BE2C (cell line): Measurements from ENCODE around the gene LOXHD1.

ENCODE experiments used
- DNase-seq: peaks from one replicate; pipeline ENCODE4 v3.0.0-alpha.2; 2020
- H3K27me3 ChIP-seq: fragments of 250-450 bp; sonication (Bioruptor Pico); 2 replicates; pipeline ENCODE4 v1.5.1; 2020; ENCODE audit warnings: mild to moderate bottlenecking
- H3K36me3 ChIP-seq: fragments of 250-450 bp; sonication (Bioruptor Pico); 2 replicates; pipeline ENCODE4 v1.5.1; 2020; ENCODE audit warnings: mild to moderate bottlenecking
- H3K4me1 ChIP-seq: fragments of 250-450 bp; sonication (Bioruptor Pico); 2 replicates; pipeline ENCODE4 v1.5.1; 2020
- H3K4me3 ChIP-seq: 2 replicates; pipeline ENCODE4 v1.5.1; 2011; ENCODE audit warnings: low read depth, low read length
- H3K9me3 ChIP-seq: fragments of 250-450 bp; sonication (Bioruptor Pico); 2 replicates; pipeline ENCODE4 v1.5.1; 2020
- CTCF ChIP-seq: IDR thresholded peaks from 2 replicates; pipeline ENCODE4 v1.5.1; 2012; ENCODE audit warnings: mild to moderate bottlenecking, low read depth, low read length

Gene LOXHD1

GRCh38 chr18:46621111-46621766 lies 35.8 kb downstream of the LOXHD1 start:
- Histone ChIP-seq H3K4me1 (no peaks in the 10 kb centered on the region), H3K9me3 (no peaks in the 10 kb centered on the region), H3K4me3 (no peak overlapping the region), H3K36me3 (no peaks in the 10 kb centered on the region), H3K27me3 (no peaks in the 10 kb centered on the region)
- DNase-seq: no peak
- TF ChIP-seq CTCF: no peak

- H3K4me1 ChIP-seq: no peaks in the 10 kb centered on the region
- TF ChIP-seq CTCF: no peak
Measured at GRCh38 chr18:46619559-46619958, 37.5 kb downstream of the LOXHD1 start.

GRCh38 chr18:46615720-46616119 lies 41.3 kb downstream of the LOXHD1 start:
- H3K27me3 ChIP-seq: no peaks in the 10 kb centered on the region
- no peak for TF ChIP-seq CTCF
- no peaks in the 10 kb centered on the region for H3K4me1 ChIP-seq
- no peaks in the 10 kb centered on the region for H3K9me3 ChIP-seq
- no peaks in the 10 kb centered on the region for H3K36me3 ChIP-seq
- H3K4me3 ChIP-seq: no peak overlapping the region
- DNase-seq: no peak

More at GRCh38 chr18:46619559-46619958, 37.5 kb downstream of the LOXHD1 start:
- H3K4me3 ChIP-seq: no peak overlapping the region
- no peaks in the 10 kb centered on the region for H3K27me3 ChIP-seq
- no peaks in the 10 kb centered on the region for H3K9me3 ChIP-seq
- no peaks in the 10 kb centered on the region for H3K36me3 ChIP-seq
- no peak for DNase-seq

- Histone ChIP-seq H3K9me3 (no peaks in the 10 kb centered on the region), H3K4me1 (no peaks in the 10 kb centered on the region), H3K27me3 (peaks cover 4% of the 10 kb centered on the region; the same call in 1 of the 2 replicates), H3K36me3 (no peaks in the 10 kb centered on the region), H3K4me3 (no peak overlapping the region)
- no peak for DNase-seq
- no peak for TF ChIP-seq CTCF
Measured at GRCh38 chr18:46609048-46609447, 48.0 kb downstream of the LOXHD1 start.

GRCh38 chr18:46607926-46608325 lies 49.1 kb downstream of the LOXHD1 start:
- no peak for DNase-seq
- Histone ChIP-seq H3K4me1 (no peaks in the 10 kb centered on the region), H3K4me3 (no peak overlapping the region), H3K9me3 (no peaks in the 10 kb centered on the region), H3K36me3 (no peaks in the 10 kb centered on the region), H3K27me3 (peaks cover 4% of the 10 kb centered on the region; the same call in 1 of the 2 replicates)
- no peak for TF ChIP-seq CTCF

- peaks cover 4% of the 10 kb centered on the region; the same call in 1 of the 2 replicates for H3K27me3 ChIP-seq
- H3K9me3 ChIP-seq: no peaks in the 10 kb centered on the region
- no peak overlapping the region for H3K4me3 ChIP-seq
- no peak for DNase-seq
- H3K4me1 ChIP-seq: no peaks in the 10 kb centered on the region
- H3K36me3 ChIP-seq: no peaks in the 10 kb centered on the region
- TF ChIP-seq CTCF: no peak
Measured at GRCh38 chr18:46601141-46601805, 55.7 kb downstream of the LOXHD1 start.
